BLaER1 treated with 17β-estradiol and CSF1 and Interleukin-3, amounts not matched to agents 10 nM and 100 nM (cell line): ENCODE data around the gene FCSK.

ENCODE experiments used
- H3K27ac ChIP-seq, 11 experiments: shearing (Covaris generic); formaldehyde crosslinking; 2 replicates each; pipeline ENCODE4 v1.8.1; 2022
- H3K27me3 ChIP-seq, 11 experiments: shearing (Covaris generic); formaldehyde crosslinking; 2 replicates each; pipeline ENCODE4 v1.8.1; 2022
- H3K36me3 ChIP-seq, 11 experiments: shearing (Covaris generic); formaldehyde crosslinking; 2 replicates each; pipeline ENCODE4 v1.8.1; 2022
- H3K4me1 ChIP-seq, 10 experiments: shearing (Covaris generic); formaldehyde crosslinking; 2 replicates each; pipeline ENCODE4 v1.8.1; 2022
- H3K4me2 ChIP-seq, 11 experiments: shearing (Covaris generic); formaldehyde crosslinking; 2 replicates each; pipeline ENCODE4 v1.8.1; 2022
- H3K4me3 ChIP-seq, 10 experiments: shearing (Covaris generic); formaldehyde crosslinking; 2 replicates each; pipeline ENCODE4 v1.8.1; 2022
- H3K9ac ChIP-seq, 11 experiments: shearing (Covaris generic); formaldehyde crosslinking; 2 replicates each; pipeline ENCODE4 v1.8.1; 2022
- H3K9me3 ChIP-seq, 11 experiments: shearing (Covaris generic); formaldehyde crosslinking; replicated peaks in 1 of 11; 2 replicates each; pipeline ENCODE4 v1.8.1; 2022
- H4K20me1 ChIP-seq, 11 experiments: shearing (Covaris generic); formaldehyde crosslinking; 2 replicates each; pipeline ENCODE4 v1.8.1; 2022
- Cebpa-rat ChIP-seq, 11 experiments: shearing (Covaris generic); IDR thresholded peaks; 2 replicates each; pipeline ENCODE4 v1.8.1; 2022

The FCSK gene

GRCh38 chr16:70418274-70418992 lies 36.0 kb upstream of the FCSK start:
- Histone ChIP-seq H3K4me3 (peak overlapping the region in 1 of 10 experiments; percentile 15; a peak in 1 of 20 replicates), H3K4me2 (peak overlapping the region; percentile 72 to 96 (median 83)), H4K20me1 (peaks cover 41 to 93% (median 70%) of the 10 kb centered on the region in 11 experiments; a peak in 21 of 22 replicates), H3K27me3 (peaks cover 0 to 18% (median 0%) of the 10 kb centered on the region in 11 experiments; a peak in 4 of 22 replicates), H3K27ac (peak overlapping the region in 4 of 11 experiments; percentile 20 to 54 (median 40); a peak in 8 of 22 replicates), H3K36me3 (peaks cover 0 to 21% (median 5%) of the 10 kb centered on the region in 11 experiments; a peak in 8 of 22 replicates), H3K9me3 (no peaks in the 10 kb centered on the region), H3K4me1 (peaks cover 64 to 76% (median 71%) of the 10 kb centered on the region in 10 experiments), H3K9ac (peak overlapping the region in 5 of 11 experiments; percentile 22 to 60 (median 43); a peak in 7 of 22 replicates)
- TF ChIP-seq Cebpa-rat (IDR thresholded peaks at IDR 0.05) = no peak

- peaks cover 0 to 18% (median 0%) of the 10 kb centered on the region in 11 experiments; a peak in 4 of 22 replicates for H3K27me3 ChIP-seq
- peak overlapping the region in 4 of 11 experiments; percentile 14 to 54 (median 40); a peak in 7 of 22 replicates for H3K27ac ChIP-seq
- peaks cover 0 to 20% (median 5%) of the 10 kb centered on the region in 11 experiments; a peak in 6 of 22 replicates for H3K36me3 ChIP-seq
- H4K20me1 ChIP-seq = peaks cover 41 to 90% (median 68%) of the 10 kb centered on the region in 11 experiments; a peak in 21 of 22 replicates
- H3K4me2 ChIP-seq = peak overlapping the region; percentile 72 to 96 (median 83)
- TF ChIP-seq Cebpa-rat (IDR thresholded peaks at IDR 0.05) = no peak
- no peaks in the 10 kb centered on the region for H3K9me3 ChIP-seq
- peak overlapping the region in 1 of 10 experiments; percentile 15; a peak in 1 of 20 replicates for H3K4me3 ChIP-seq
- H3K9ac ChIP-seq = peak overlapping the region in 5 of 11 experiments; percentile 9 to 60 (median 43); a peak in 7 of 22 replicates
- H3K4me1 ChIP-seq = peaks cover 69 to 81% (median 77%) of the 10 kb centered on the region in 10 experiments
Observed at GRCh38 chr16:70418993-70419318, 35.4 kb upstream of the FCSK start.

- Histone ChIP-seq H3K27me3 (peaks cover 0 to 15% (median 0%) of the 10 kb centered on the region in 11 experiments; a peak in 4 of 22 replicates), H4K20me1 (peaks cover 38 to 84% (median 64%) of the 10 kb centered on the region in 11 experiments; a peak in 21 of 22 replicates), H3K9ac (peak overlapping the region in 5 of 11 experiments; percentile 11 to 60 (median 43); a peak in 7 of 22 replicates), H3K27ac (peak overlapping the region in 4 of 11 experiments; percentile 10 to 54 (median 34); a peak in 6 of 22 replicates), H3K4me1 (peaks cover 76 to 88% (median 81%) of the 10 kb centered on the region in 10 experiments), H3K9me3 (no peaks in the 10 kb centered on the region), H3K36me3 (peaks cover 0 to 21% (median 6%) of the 10 kb centered on the region in 11 experiments; a peak in 13 of 22 replicates), H3K4me2 (peak overlapping the region; percentile 72 to 96 (median 83)), H3K4me3 (no peak overlapping the region; a peak in 1 of 20 replicates)
- TF ChIP-seq Cebpa-rat (IDR thresholded peaks at IDR 0.05) = no peak
Observed at GRCh38 chr16:70419384-70420327, 34.7 kb upstream of the FCSK start.

DNA sequence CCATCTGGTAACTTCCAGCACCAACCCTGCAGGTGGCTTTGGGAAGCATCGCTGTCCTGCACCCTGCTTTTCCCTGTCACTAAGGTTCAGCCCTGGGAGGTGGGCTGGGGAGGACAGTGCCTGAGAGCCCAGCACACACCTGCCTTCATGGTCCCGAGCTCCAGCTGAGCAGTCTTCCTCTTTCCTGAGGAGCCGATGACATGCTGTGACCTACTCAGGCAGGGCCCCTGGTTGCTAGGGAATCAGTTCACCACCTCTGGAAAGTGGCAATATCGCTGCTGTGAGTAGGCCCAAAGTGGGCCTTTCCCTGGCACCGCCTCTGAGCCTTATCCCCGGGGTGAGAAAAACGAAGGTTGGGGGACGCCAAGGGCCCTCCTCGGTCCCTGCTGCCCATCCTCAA lies 33.4 kb upstream of the FCSK start:
- H4K20me1 ChIP-seq = peaks cover 37 to 77% (median 55%) of the 10 kb centered on the region in 11 experiments; a peak in 21 of 22 replicates
- TF ChIP-seq Cebpa-rat (IDR thresholded peaks at IDR 0.05) = no peak
- H3K4me1 ChIP-seq = peaks cover 76 to 99% (median 90%) of the 10 kb centered on the region in 10 experiments
- no peaks in the 10 kb centered on the region for H3K9me3 ChIP-seq
- H3K27ac ChIP-seq = peak overlapping the region in 2 of 11 experiments; percentile 9 to 57; a peak in 2 of 22 replicates
- peaks cover 0 to 15% (median 0%) of the 10 kb centered on the region in 11 experiments; a peak in 4 of 22 replicates for H3K27me3 ChIP-seq
- no peak overlapping the region for H3K4me3 ChIP-seq
- peaks cover 0 to 25% (median 10%) of the 10 kb centered on the region in 11 experiments; a peak in 15 of 22 replicates for H3K36me3 ChIP-seq
- no peak overlapping the region for H3K9ac ChIP-seq
- peak overlapping the region; percentile 42 to 96 (median 83); a peak in 19 of 22 replicates for H3K4me2 ChIP-seq

DNA sequence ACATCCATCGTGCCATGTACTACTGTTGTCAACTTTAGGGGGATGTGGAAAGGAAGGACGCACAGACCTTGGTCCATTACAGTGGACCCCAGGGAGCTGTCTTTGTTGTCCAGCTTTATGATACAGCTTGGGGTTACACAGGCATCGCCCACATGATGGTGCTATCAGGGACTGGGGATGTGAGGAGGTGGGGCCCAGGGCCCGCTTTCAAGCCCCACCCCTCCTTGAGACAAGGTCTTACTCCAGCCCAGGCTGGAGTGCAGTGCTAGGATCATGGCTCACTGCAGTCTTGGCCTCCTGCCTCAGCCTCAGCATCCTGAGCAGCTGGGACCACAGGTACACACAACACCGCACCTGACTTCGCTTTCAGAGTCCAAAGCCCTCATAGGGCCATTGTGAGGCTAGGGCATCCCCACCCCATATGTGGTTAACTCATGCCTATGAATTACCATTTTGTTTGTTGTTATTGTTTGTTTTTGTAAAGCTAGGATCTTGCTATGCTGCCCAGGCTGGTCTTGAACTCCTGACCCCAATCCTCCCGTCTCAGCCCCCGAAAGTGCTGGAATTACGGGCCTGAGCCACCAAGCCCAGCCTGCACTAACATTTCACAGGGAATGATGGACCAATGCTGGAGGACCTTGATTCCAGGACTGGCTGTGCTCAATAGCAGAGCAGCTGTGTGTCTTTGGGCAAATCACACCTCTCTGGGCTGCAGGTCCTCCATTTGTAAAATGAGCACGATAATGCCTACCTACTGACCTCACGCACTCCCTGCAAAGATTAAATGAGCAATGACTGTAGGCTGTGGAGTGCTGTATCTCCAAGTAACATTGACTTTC lies 32.7 kb upstream of the FCSK start:
- Histone ChIP-seq H4K20me1 (peaks cover 31 to 70% (median 48%) of the 10 kb centered on the region in 11 experiments; a peak in 21 of 22 replicates), H3K9me3 (no peaks in the 10 kb centered on the region), H3K4me1 (peaks cover 73 to 100% (median 91%) of the 10 kb centered on the region in 10 experiments), H3K27ac (peak overlapping the region in 7 of 11 experiments; percentile 39 to 81 (median 71); a peak in 9 of 22 replicates), H3K9ac (peak overlapping the region in 1 of 11 experiments; percentile 31; a peak in 1 of 22 replicates), H3K36me3 (peaks cover 0 to 25% (median 10%) of the 10 kb centered on the region in 11 experiments; a peak in 15 of 22 replicates), H3K27me3 (peaks cover 0 to 12% (median 0%) of the 10 kb centered on the region in 11 experiments; a peak in 4 of 22 replicates), H3K4me2 (peak overlapping the region; percentile 42 to 96 (median 83); a peak in 16 of 22 replicates), H3K4me3 (no peak overlapping the region)
- TF ChIP-seq Cebpa-rat (IDR thresholded peaks at IDR 0.05) = no peak

DNA sequence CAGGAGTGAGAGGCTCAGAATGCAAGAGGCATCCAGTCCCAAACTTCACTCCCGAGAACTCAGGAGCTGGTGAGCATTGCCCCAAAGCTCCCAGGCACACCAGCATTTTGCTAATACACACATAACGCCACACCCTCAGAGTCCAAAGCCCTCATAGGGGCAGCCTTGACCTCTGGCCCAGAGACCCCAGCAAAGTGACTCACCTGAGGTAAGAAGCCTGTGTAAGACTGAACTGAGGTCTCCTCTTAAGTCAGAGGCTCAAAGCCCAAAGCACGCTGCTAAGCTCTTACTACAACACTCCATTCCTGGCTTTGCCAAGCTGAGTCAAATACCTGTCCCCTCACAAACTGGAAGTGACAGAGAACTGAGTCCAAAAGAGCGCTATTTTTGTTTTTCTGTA lies 31.9 kb upstream of the FCSK start:
- H4K20me1 ChIP-seq = peaks cover 23 to 62% (median 40%) of the 10 kb centered on the region in 11 experiments; a peak in 21 of 22 replicates
- H3K36me3 ChIP-seq = peaks cover 0 to 25% (median 10%) of the 10 kb centered on the region in 11 experiments; a peak in 15 of 22 replicates
- peak overlapping the region in 10 of 11 experiments; percentile 32 to 96 (median 76); a peak in 18 of 22 replicates for H3K4me2 ChIP-seq
- peaks cover 72 to 100% (median 91%) of the 10 kb centered on the region in 10 experiments for H3K4me1 ChIP-seq
- peaks cover 0 to 7% (median 0%) of the 10 kb centered on the region in 11 experiments; a peak in 2 of 22 replicates for H3K27me3 ChIP-seq
- peak overlapping the region in 9 of 11 experiments; percentile 39 to 81 (median 71); a peak in 17 of 22 replicates for H3K27ac ChIP-seq
- H3K9me3 ChIP-seq = no peaks in the 10 kb centered on the region
- no peak overlapping the region for H3K4me3 ChIP-seq
- H3K9ac ChIP-seq = peak overlapping the region in 7 of 11 experiments; percentile 12 to 68 (median 51); a peak in 9 of 22 replicates
- no peak for TF ChIP-seq Cebpa-rat (IDR thresholded peaks at IDR 0.05)

- H4K20me1 ChIP-seq = peaks cover 0 to 38% (median 2%) of the 10 kb centered on the region in 11 experiments; a peak in 11 of 22 replicates
- H3K36me3 ChIP-seq = peaks cover 0 to 17% (median 9%) of the 10 kb centered on the region in 11 experiments; a peak in 14 of 22 replicates
- H3K4me3 ChIP-seq = peak overlapping the region in 8 of 10 experiments; percentile 17 to 48 (median 38); a peak in 10 of 20 replicates
- H3K27ac ChIP-seq = peak overlapping the region; percentile 81 to 98 (median 93)
- H3K4me2 ChIP-seq = peak overlapping the region; percentile 89 to 98 (median 95)
- H3K9ac ChIP-seq = peak overlapping the region; percentile 63 to 80 (median 77)
- no peak for TF ChIP-seq Cebpa-rat (IDR thresholded peaks at IDR 0.05)
- H3K27me3 ChIP-seq = no peaks in the 10 kb centered on the region
- peaks cover 70 to 99% (median 91%) of the 10 kb centered on the region in 10 experiments for H3K4me1 ChIP-seq
- no peaks in the 10 kb centered on the region for H3K9me3 ChIP-seq
Observed at GRCh38 chr16:70427786-70428177, 26.6 kb upstream of the FCSK start.
